Hematopoietic multipotent progenitor cell treated with erythropoietin and hydrocortisone succinate and interleukin-3 and kit ligand, for 17 days (in vitro differentiated cells): ENCODE data around the gene ACOX3.

ENCODE experiments used
- DNase-seq: peaks from one replicate; pipeline ENCODE4 v3.0.0-alpha.2; 2015; ENCODE audit warnings: low spot score

Gene ACOX3

DNA sequence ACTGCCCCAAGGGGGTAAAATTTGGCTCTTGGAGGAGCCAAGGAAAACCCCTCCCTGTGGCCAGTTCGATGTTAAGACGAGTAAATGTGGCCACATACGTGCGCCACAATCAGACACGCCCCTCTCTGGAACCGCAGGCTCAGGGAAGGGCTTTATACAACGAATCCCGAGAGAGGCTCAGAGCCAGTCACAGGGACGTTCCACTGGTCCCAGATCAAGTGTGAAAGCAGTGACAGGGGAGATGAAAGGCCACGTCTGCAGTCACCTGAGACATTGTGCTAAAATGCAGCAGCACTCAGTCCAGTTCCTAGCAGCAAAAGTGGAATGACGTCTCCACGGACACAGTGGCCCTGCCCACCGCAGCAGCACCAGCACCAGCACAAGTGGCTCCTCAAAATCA lies 68.0 kb downstream of the ACOX3 start:
- no peak for DNase-seq

DNA sequence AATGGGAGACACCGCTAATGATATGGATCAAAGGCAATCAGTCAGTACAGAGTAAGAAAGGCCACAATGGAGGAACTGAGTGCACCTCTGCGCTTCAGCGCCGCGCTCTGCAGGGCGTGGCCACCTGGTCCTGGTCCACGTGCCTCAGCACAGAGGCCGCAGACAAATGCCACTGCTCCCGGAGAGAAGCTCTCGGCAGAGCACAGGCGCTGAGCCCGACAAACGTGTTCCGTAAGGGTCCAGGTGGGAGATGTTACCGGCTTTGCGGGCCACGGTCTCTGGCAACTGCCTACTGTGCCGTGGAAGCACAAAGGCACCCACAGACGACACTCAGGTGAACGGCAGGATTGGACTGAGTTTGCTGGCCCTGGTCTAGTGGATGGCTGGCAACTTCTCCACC lies 68.9 kb downstream of the ACOX3 start:
- no peak for DNase-seq

DNA sequence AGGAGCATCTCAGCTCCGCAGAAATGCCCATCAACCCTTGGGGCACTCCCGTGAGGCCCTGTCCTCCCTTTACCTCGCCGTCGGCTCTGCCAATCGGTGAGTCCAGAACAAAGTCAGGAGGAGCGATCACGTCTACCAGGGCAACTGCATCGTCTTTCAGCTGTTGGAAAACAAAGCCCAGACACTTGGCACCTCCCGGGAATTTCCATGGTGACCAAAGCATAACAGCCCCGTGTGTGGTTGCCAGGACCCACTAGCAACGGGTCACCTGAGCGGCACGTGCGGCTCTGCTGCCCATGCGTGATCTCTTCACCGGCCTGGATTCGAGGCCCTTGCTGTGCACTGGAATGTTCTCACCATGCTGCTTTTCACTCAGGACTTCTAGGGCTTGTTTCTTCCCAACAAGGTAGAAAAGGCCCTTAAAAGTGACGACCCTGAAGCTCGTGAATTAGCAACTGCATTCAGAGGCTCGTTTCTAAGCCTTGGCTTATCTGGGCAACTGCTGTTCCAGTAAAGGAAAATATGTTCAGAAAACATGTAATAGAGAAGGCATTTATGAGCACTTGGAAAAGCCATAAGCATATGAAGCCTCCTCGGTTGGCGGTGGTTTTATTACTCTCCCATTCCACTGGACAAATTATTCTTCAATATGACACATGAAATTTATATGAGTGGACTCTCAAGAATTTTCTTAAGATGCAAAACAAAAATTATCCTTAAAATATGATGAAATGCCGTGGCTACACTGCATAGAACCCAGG lies 69.5 kb downstream of the ACOX3 start:
- no peak for DNase-seq

DNA sequence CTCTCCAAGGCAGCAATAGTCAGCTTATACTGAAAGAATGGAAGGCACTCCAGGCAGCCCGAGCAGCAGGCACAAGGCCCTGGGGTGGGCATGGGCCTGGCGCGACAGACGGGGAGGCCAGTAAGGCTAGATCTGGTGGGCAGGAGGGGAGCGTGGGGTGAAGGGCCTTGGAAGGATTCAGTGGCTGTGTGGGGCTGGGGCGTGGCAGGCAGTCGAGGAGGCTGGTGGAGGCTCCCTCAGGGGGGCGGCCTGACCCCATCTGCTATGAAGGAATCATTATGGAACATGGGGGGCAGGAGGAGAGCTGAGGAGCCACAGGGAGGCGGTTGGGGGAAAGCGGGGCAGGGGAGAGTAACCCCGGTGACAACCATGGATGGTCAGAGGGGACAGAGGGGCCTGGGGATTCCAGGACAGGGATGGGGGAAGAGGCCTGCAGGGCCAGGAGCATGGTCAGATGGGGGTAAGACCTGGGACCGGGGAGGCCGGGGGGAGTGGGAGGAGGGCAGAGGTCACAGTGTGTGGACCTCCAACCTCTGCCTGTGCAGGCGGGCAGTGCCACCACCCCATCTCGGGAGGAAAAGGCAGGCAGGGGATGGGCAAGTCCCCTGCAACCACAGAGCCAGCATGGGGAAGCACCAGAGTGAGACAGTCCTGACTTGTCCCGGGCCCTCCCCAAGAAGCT lies 70.3 kb downstream of the ACOX3 start:
- no peak for DNase-seq

DNA sequence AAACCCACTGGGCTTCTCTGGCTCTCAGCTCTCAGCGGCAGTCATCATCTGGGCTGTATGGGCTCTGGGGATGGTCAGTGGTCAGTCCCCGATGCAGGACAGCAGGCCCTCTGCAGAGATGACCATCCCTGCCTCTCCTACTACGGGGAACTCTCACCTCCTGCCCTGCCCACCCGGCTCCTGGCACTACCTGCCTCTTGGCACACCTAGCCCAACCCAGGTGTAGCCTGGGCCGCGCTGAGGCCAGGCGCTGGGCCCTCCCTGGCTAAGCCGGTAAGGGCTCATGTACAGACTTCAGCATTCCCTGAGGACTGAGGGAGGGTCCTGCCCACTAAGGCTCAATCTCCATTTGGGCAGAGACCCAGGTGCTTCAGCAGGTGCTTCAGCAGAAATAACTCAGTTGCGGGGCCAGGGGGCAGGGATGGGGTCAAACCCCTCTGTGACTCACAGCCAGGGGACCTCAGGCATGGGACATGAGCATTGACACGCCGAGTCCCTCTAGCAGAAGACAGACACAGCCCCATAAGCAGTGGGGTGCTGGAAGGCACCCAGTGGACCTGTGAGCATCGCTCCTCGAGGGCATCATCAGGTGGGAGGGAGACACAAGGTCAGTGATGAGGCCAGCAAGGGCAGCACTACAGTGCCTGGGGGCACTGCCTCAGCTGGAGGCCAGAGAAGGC lies 71.0 kb downstream of the ACOX3 start:
- no peak for DNase-seq

DNA sequence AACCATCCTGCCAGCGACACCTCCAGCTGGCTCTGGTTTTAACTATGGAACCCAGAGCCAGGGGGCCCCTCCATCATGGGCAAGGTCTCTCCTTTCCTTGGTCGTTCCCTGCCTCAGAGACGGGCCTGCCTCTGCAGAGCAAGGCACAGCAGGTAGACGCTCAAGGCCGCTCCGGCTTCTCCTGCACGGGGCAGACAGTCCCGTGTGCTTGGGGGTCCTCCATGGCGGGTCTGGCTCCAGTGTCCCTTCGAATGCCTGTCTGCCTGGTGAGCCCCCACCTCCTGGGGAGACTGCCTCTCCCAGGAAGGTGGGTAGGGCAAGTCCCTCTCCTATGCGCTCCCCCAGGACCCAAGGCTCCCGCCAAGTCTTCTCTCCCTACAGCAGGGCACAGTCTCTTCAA lies 71.5 kb downstream of the ACOX3 start:
- no peak for DNase-seq

DNA sequence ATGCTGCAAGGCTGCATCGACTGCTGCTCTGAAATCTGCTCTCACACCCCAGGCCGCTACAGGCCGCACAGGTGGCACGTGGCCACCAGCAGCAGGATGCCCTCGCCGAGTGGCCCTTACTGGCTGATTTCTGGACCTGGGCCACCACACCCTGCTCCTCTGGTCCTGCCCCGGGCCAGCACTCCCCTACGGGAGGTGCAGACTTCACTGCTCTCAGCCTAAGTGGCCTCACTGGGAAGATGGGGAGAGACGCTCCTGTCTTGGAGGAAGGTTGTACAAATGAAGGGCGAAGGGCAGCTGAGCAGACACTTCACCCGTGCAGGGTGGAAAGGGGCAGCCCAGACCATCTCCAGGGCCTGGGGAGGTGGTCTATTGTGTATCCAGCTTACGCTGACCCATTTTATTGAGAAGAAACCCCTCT lies 72.5 kb downstream of the ACOX3 start:
- DNase-seq, result no peak

DNA sequence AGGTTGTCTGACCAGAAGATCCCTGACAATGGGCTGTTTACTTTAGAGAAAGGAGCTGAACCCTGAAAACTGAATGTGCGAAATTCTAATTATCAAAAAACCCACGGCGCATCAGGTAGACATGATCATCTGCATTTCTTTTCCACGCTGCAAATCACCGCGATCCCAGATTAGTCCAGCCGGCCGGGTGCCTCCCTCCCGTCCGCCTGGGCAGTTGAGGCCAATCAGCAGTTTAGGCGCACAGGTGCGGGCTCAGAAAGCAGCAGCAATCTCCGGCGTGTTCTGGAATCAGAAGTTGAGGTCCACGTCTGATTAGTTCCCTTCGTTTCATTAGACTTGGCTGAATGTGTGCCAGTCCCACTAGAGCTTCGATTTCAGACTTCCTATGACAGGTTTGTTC lies 73.9 kb downstream of the ACOX3 start:
- no peak for DNase-seq

DNA sequence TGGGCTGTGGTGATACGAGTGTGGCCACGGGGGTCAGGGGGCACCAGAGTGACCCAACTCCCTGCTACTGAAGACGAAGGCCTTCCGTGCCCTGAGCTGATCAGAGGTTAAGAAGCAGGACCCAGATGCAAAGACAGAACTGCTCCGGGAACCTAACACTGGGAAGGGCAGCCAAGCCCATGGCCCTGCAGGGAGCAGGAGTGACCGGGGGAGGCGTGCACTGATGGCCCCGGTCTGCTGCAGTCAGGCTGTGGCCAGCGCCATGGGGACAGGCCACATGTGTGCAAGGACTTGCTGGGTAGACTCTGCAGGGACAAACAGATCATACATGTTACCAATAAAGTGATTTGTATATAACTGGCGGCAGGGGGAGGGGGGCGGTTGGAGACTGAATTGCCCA lies 74.6 kb downstream of the ACOX3 start:
- DNase-seq, result no peak

DNA sequence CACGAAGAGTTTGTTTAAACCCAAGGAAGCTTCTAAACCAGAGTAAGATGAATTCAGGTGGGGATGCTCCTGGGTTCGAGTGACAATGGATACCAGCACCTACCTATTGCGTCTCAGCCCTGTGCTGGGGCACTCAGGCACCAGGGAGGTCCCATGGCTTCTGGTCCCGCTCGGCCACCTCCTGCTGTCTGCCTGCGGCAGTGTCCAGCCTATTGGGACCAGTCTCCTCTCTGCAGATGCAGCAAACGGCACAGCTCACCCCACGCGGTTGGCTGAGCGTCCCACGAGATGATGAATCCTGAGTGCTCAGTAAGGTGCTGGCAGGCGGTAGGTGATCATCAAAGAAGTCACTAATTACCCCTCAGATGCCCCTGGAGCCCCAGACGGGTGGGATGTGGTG lies 75.2 kb downstream of the ACOX3 start:
- DNase-seq, result no peak

DNA sequence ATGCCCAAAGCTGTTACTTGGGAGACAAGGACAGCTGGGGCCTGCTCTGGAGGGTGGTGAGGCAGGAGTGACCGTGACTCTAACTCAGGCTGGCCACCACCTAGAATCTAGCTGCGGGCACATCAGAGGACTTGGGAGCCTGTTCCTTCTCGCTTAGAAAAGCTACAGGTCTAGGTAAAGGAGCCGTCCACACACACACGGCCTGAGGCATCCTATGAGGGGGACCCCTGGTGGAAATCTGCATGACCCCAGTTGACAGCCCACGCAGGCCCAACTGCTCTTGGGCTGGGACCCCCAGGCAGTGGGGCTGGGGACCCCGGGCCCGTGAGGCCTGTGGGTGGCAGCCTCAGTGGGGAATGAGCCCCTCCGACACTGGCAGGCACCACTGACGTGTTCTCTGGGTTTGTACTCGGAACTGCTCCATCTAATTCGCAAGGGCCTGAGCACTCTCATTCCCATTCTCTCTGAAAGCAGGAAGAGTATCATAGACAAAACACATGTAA lies 75.6 kb downstream of the ACOX3 start:
- DNase-seq, result no peak

DNA sequence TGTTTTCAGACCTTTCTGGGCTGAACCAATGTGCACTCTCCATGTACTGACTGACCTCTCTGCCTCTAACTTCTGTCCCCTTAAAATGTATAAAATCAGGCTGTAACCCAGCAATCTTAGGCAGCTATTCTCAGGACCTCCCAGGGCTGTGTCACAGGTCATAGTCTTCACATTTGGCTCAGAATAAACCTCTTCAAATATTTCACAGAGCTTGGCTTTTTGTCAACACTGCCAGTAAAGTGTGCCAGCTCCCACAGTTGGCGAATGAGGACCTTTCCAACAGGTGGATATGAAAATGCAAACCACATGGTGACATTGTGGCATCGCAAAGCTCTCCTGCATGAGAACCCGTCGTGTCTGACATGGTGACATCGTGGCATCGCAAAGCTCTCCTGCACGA lies 76.4 kb downstream of the ACOX3 start:
- DNase-seq, result no peak

DNA sequence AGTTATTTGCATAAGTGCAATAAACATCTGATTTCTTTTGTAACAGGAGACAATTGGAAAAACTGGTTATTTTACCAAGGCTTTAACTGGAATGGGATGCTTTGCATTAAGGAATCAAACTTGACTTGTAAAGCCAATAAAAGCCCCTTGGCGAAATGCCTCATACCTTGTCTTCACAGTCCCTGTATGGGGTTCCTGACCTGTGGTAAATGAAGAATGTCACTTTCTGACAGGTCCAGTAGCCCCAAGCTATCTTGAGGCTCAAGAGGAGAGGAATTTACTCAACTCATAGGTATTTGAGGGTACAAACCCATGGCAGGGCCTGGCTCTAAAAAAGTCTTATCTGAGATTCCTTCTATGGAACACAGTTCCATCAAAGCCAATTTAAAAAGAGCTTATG lies 78.0 kb downstream of the ACOX3 start:
- DNase-seq, result no peak

DNA sequence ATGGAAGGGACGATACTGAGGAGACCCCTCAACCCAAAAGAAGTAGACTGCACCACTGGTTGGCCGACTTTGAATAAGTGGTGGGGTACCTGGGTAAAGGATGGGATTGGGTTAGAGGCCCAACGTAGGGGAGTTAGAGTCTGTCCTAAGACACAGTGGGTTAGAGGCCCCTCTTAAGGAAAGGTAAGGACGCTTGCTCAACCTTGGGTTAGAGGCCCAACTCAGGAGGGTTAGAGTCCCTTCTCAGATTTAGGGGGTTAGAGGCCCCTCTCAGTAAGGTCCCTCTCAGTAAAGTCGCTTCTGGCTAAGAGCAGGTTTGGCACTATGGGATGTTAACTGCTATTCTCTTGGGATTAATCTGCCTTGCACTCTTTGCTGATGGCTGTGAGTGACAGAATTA lies 81.3 kb downstream of the ACOX3 start:
- DNase-seq, result no peak

DNA sequence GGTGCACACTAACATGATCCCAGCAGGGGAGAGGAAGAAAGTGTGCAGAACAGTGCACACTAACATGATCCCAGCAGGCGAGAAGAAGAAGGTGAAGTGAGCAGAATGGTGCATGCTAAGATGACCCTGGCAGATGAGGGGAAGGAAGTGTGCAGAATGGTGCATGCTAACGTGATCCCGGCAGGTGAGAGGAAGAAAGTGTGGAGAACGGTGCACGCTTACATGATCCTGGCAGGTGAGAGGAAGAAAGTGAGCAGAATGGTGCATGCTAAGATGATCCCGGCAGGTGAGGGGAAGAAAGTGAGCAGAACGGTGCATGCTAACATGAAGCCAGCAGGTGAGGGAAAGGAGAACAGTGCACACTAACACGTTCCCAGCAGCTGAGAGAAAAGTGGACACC lies 83.7 kb downstream of the ACOX3 start:
- no peak for DNase-seq

DNA sequence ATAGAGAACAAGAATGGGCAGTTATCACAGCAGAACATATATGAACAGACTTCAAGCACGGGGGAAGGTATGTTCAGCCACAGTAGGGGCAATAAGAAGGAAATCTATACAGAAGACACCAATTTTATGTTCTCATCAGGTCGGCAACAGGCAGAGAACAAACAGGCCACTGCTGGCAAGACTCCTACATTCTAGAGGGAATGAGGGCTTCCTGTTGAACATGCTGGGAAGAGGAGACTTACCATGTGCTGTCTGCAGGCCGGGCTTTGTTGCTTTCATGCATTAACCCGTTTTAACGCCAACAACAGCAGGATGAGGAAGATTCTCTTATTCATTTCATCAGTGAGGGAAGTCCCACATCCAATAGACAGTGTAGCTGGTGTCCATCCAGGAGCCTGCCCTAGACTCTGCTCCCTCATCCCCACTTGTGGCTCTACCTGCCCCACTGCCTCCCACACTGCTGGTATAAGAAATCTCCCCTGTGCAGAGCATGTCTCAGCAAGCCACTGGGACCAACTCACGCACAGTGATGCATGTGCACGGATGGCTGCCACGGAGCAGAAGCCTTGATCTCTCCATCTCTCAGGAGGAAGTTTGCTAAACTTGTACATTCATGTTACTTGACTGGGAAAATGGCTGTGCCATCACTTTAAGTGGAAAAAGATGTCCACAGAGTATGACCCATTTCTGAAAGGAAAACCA lies 84.5 kb downstream of the ACOX3 start:
- no peak for DNase-seq

DNA sequence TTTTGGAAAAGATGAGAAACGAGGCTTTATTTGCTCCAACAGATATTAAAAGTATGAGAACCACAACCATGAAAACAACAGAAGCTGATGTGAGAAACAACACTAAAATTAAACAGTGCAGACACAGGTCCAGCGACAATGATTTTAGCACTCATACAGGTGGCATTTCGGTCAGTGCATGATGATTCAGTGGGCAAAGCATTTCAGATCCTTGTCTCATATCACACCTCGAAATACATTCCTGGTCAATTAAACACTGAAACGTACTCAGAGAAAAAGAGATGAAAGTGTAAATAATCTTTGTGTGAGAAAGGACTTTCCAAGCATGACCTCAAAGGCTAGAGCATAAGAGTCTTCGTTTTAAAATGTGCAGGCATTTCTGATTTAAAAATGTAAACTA lies 85.2 kb downstream of the ACOX3 start:
- no peak for DNase-seq

DNA sequence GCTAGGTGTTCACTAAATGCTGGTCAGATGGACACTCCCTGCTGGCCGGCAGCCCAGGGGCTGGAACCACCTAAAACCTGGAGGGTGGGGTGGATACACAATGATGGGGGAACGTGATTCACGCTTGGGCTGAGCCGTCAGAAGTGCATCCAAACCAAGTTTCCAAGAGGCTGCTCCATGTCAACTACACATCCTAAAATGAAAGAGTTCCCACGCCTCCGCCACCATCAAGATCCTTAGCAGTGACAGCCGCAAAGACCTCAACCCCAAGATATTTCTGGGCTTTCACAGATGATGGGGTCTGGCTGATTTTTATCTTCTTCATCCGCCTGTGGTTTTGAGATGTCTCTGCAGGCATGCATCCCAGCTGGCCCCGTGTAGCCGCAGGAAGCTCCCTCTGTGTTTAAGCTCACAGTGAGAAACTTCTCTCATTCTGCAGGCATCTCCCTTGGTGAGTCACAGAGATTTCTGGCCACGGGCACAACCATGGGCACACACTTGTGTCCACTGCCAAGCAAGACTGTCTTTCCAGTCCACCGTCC lies 86.5 kb downstream of the ACOX3 start:
- no peak for DNase-seq

DNA sequence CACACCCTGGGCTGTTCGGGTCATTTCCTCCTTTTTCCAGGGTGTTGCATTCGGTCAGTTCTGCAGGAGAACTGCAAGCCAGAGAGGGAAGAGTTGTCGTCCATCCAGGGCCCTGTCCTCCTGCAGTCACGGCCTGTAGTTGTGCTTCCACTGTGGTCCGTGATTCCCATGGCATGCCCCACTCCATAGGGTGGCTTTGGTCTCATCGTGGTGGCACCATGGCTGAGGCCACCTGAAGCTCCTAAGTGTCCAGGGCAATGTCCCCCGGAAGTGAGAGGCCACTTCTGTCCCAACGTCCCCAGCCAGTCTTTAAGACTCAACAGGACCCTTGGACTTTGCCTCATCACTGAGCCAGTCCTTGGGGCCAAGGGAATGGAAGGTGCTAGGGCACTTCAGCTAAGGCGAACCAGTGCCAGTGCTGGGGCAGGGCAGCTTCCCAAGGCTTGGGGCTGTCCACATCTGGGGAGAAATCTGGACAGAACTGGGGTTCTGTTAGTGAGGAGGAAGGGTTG lies 87.3 kb downstream of the ACOX3 start:
- no peak for DNase-seq

DNA sequence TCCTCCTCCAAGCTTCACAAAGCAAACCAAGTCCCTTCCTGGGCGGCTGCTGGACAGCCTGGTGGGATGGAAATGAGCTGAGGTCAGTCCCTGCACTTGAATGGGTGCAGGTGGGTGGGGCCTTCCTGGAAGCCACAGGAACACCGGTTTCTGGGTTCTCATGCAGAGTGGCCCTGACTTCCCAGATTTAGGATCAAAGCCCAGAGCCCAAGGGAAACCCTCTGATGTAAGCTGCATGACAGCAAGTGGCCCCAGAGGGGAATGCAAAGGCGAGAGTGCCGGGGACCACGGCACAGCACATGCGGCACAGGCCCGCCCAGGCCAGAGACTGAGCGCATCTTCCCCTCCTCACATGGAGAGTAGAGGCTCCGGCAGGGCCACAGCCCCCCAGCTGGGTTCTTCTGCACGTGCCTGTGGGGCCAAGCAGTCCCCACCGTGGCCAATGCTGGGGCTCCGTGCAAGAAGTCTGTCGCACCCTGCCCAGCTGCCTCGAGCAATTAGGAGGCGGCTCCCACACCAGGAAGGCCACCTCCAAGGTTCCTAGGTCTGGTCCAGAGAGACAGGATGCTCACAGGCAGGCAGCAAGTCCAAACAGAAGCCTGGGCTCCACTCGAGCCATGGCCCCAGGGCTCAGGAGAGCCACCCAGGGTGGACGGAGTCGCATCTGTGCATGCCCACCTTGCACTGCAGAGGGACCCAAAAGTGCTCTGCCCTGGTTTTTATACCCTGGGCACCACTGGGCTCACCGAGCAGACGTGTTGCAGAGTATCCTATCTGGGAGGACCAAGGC lies 88.0 kb downstream of the ACOX3 start:
- DNase-seq, result no peak

DNA sequence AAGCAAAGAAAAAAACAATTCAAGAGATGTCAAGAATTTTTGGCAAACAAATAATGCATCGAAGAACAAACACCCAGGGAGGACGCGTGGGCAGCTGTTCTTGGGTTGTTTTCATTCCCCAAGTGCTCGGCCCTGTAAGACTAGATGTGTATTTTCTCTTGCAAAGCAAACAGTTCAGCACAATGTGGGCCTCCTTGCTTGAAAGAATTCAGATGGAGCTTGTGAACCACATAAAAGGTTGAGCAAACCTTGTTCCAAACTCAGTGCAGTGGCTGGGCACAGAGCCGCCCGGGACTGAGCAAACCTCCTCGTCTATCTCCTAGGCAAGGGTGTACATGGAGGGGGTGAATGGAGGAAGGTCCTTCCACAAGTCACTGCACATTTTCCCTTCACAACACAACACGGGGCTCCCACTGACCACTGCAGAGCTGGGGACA lies 88.6 kb downstream of the ACOX3 start:
- no peak for DNase-seq
